ENCODE data around the gene STAT5A.
"Not testable (repeated sequence)": the region's sequence is repeated elsewhere in the genome, so short reads cannot be mapped to it uniquely, and the experiment has no call there.

STAT5A gene

DNA sequence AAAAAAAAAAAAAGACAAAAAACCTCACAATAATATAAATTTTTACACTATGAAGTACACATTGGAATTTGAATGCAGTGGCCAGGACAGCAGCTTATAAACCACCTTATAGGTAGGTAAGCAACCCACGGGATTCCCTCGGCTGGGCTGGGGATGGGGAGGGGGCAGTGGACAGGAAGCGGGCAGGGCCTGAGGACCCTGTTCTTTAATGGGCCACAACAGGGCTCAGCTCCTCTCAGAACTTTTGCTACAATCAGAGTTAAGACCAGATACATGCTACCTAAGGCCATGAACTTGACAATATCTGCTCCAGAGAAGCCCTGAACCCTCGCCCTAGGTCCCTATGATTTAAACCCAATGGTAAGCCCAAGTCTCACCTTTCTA, 25.1 kb downstream of the STAT5A start:
- H3K4me3 ChIP-seq (ENCODE audit: low read depth, low read length), result peak overlapping the region; percentile 46
- no peak for DNase-seq (ENCODE audit: low read depth)
- no peak for TF ChIP-seq POLR2A (IDR thresholded peaks at IDR 0.05; ENCODE audit: extremely low read depth, insufficient read length)

DNA sequence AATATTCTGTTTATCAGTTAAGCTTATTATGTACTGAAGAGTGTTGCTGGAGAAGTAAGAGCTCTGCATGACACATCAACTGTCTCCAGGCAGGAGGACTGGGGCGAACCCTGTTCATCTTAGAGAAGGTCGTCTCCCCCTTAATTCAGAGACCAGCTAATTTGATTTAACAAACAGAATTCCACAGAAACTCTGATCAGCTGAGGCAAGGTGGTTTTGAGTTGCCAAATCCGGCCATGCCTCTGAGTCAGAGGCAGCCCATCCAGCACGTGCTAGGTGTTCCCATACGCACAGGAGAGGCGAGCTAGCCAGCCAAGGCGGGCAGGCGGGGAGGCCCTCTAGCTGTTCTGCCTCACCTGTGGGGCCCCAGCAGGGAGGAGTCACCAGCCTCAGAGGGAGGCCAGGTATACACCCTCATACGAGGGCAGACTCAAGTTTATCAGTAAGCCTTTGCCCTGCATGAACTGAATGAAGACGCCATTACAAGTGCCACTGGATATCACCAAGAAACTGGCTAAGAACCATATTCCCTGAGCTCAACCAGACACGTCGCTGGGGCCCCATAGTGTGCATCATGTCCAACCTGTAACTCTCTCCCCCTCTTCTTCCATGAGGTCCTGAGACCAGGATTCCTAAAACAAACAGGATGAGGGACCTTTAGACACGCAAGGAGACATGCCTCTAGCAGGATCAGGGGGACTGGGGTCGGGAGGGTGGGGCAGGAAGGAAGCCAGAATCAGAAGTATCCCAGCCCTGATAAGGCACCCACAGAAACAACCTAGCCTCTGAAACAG, 25.7 kb downstream of the STAT5A start:
- peak; percentile 30 for DNase-seq (ENCODE audit: low read depth)
- TF ChIP-seq POLR2A (IDR thresholded peaks at IDR 0.05; ENCODE audit: extremely low read depth, insufficient read length) (no peak), MAX (IDR thresholded peaks at IDR 0.05; ENCODE audit: low read depth, low read length) (no peak), MYC (IDR thresholded peaks at IDR 0.05; ENCODE audit: low read depth, low read length) (no peak)
- TF ChIP-seq, protein P1, sequence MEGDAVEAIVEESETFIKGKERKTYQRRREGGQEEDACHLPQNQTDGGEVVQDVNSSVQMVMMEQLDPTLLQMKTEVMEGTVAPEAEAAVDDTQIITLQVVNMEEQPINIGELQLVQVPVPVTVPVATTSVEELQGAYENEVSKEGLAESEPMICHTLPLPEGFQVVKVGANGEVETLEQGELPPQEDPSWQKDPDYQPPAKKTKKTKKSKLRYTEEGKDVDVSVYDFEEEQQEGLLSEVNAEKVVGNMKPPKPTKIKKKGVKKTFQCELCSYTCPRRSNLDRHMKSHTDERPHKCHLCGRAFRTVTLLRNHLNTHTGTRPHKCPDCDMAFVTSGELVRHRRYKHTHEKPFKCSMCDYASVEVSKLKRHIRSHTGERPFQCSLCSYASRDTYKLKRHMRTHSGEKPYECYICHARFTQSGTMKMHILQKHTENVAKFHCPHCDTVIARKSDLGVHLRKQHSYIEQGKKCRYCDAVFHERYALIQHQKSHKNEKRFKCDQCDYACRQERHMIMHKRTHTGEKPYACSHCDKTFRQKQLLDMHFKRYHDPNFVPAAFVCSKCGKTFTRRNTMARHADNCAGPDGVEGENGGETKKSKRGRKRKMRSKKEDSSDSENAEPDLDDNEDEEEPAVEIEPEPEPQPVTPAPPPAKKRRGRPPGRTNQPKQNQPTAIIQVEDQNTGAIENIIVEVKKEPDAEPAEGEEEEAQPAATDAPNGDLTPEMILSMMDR (IDR thresholded peaks at IDR 0.05; ENCODE audit: low read depth, low read length), result no peak
- no peak overlapping the region for H3K4me3 ChIP-seq (ENCODE audit: low read depth, low read length)

DNA sequence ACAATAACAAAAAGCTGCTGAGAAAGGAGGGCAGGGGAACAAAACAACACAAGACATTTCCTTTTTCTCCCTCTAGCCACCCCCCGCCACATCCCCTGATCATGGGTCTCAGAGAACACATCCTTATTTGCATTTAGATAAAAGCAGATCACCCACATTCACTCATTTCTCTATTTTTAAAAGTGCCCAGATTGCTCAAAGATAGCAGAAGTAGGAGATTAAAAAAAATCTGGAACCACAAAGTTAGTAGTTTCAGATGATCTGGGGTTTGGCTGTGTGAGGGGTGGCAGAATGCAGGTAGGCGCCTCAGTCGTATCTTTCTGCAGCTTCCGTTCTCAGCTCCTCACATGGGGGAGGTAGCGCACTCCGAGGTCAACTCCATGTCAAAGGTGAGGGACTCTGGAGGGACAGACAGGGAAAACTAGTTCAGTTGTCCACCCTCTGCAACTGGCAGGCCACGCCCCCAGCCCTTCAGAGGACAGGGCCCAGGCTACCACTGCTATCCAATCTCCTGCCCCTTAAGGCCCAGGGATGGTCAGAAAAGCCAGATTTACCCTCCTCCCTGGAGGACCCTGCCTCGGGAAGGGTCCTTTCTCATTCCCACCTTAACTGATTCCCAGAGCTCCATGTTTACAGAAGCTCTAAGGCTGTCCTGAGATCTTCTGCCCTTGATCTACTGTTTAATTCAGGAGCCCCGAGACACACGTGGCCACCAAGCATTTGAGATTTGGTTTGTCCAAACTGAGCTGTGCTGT, 27.3 kb downstream of the STAT5A start:
- DNase-seq (ENCODE audit: low read depth), result no peak
- H3K4me3 ChIP-seq (ENCODE audit: low read depth, low read length), result no peak overlapping the region
- no peak for TF ChIP-seq MAX (IDR thresholded peaks at IDR 0.05; ENCODE audit: low read depth, low read length)
- TF ChIP-seq, protein P1 (IDR thresholded peaks at IDR 0.05; ENCODE audit: low read depth, low read length), result no peak
- no peak for TF ChIP-seq POLR2A (IDR thresholded peaks at IDR 0.05; ENCODE audit: extremely low read depth, insufficient read length)

- H3K4me3 ChIP-seq (ENCODE audit: low read depth, low read length), result no peak overlapping the region
- TF ChIP-seq, protein P1 (IDR thresholded peaks at IDR 0.05; ENCODE audit: low read depth, low read length), result no peak
- TF ChIP-seq MYC (IDR thresholded peaks at IDR 0.05; ENCODE audit: low read depth, low read length) (no peak), POLR2A (IDR thresholded peaks at IDR 0.05; ENCODE audit: extremely low read depth, insufficient read length) (no peak), MAX (IDR thresholded peaks at IDR 0.05; ENCODE audit: low read depth, low read length) (no peak)
- no peak for DNase-seq (ENCODE audit: low read depth)
Observed at GRCh38 chr17:42316755-42317154, 28.5 kb downstream of the STAT5A start.

GRCh38 chr17:42317266-42317845, 29.1 kb downstream of the STAT5A start:
- no peak for TF ChIP-seq MAX (IDR thresholded peaks at IDR 0.05; ENCODE audit: low read depth, low read length)
- no peak for TF ChIP-seq POLR2A (IDR thresholded peaks at IDR 0.05; ENCODE audit: extremely low read depth, insufficient read length)
- TF ChIP-seq MYC (IDR thresholded peaks at IDR 0.05; ENCODE audit: low read depth, low read length), result no peak
- TF ChIP-seq, protein P1 (IDR thresholded peaks at IDR 0.05; ENCODE audit: low read depth, low read length), result no peak
- H3K4me3 ChIP-seq (ENCODE audit: low read depth, low read length), result no peak overlapping the region
- no peak for DNase-seq (ENCODE audit: low read depth)

DNA sequence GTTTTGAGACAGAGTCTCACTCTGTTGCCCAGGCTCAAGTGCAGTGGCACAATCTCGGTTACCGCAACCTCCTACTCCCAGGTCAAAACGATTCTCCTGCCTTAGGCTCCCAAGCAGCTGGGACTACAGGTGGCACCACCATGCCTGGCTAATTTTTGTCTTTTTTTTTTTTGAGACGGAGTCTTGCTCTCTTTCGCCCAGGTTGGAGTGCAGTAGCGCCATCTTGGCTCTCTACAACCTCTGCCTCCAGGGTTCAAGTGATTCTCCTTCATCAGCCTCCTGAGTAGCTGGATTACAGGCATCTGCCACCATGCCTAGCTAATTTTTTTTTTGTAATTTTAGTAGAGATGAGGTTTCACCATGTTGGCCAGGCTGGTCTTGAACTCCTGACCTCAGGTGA, 29.7 kb downstream of the STAT5A start:
- not testable (repeated sequence) for H3K4me3 ChIP-seq (ENCODE audit: low read depth, low read length); DNase-seq (ENCODE audit: low read depth)

All from NB4 (cell line).